ENCODE results near the gene IGSF9B. TPM values are rescaled to one million over a fixed set of nuclear protein-coding genes. Genes with fewer than 3 reads are reported as not detected.

IGSF9B gene
- polyA plus RNA-seq, 6 donors from 2014 or later: not detected

DNA sequence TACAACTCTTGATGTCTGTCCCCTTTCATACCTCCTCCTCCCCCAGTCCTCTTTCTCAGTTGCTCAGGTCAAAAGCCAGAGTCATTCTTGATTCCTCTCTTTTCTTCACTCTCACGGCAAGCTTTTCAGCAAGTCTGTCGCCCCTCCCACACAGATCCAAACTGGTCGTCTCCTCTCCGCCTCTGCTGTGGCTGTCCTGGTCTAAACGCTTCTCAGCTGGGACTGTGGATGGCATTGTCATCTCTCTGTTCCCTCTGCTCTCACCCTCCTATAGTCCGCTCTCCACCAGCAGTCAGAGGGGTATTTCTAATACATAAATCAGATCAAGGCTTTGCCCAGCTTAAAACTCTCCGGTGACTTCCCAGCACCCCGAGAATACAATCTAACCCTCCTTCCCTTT lies 64.6 kb downstream of the IGSF9B start:
- Mint-ChIP-seq H3K4me1 (peaks cover 0 to 16% (median 6%) of the 10 kb centered on the region in 3 donors), H3K27ac (peak overlapping the region in 2 of 6 donors; percentile 29 to 63), H3K9me3 (peaks cover 0 to 8% (median 0%) of the 10 kb centered on the region in 7 donors), H3K4me3 (no peak overlapping the region), H3K27me3 (peaks cover 1 to 24% (median 14%) of the 10 kb centered on the region in 3 donors), H3K36me3 (no peaks in the 10 kb centered on the region)
- DNase-seq: no peak
- no peak for ATAC-seq (ENCODE audit: low read depth in 2 of 2)

DNA sequence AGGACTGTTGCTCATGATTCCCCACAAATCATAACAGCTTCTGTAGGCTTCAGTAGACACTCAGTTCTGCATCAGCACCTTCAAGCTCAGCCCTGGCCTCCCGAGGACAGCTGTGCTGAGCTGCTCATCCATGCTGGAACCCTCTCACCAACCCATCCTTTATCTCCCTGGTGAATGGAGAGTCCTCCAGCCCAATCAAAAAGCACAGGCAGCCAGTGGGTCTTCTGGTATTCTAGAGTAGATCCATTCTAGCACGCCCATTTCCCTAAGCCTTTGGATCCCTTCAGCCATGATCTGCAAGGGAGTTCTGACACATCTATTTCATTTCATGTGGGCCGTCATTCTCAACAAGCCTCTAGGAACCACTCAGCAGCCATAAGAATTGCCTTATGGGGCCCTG lies 66.9 kb downstream of the IGSF9B start:
- peaks cover 0 to 5% (median 0%) of the 10 kb centered on the region in 7 donors for H3K9me3 Mint-ChIP-seq
- H3K27ac Mint-ChIP-seq: no peak overlapping the region
- H3K4me3 Mint-ChIP-seq: no peak overlapping the region
- peaks cover 0 to 4% (median under 1%) of the 10 kb centered on the region in 3 donors for H3K4me1 Mint-ChIP-seq
- no peaks in the 10 kb centered on the region for H3K36me3 Mint-ChIP-seq
- ATAC-seq (ENCODE audit: low read depth in 2 of 2) (no peak), DNase-seq (no peak)
- peaks cover 5 to 24% (median 20%) of the 10 kb centered on the region in 3 donors for H3K27me3 Mint-ChIP-seq

DNA sequence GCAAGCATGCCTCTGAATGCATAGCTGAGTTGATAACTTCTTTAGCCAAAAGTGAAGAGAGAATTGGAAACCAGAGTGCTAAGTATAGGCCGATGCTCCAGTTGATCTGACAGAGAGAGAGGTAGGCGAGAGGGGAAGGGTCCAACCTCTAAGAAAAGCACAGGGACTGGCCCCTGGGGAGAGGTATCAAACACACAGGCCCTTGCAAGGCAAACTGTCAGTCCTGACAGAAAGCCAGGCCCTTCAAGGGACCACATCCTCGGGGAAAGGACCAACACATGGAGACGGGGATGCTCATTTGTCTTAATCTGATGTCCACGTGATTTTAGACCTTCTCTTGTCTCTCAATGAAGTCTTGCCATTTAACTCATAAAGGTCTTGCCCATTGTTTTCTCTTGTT lies 67.6 kb downstream of the IGSF9B start:
- Mint-ChIP-seq H3K36me3 (no peaks in the 10 kb centered on the region), H3K27me3 (peaks cover 5 to 24% (median 20%) of the 10 kb centered on the region in 3 donors), H3K27ac (no peak overlapping the region), H3K9me3 (peaks cover 0 to 5% (median 0%) of the 10 kb centered on the region in 7 donors), H3K4me3 (no peak overlapping the region), H3K4me1 (no peaks in the 10 kb centered on the region)
- DNase-seq (no peak), ATAC-seq (ENCODE audit: low read depth in 2 of 2) (no peak)

DNA sequence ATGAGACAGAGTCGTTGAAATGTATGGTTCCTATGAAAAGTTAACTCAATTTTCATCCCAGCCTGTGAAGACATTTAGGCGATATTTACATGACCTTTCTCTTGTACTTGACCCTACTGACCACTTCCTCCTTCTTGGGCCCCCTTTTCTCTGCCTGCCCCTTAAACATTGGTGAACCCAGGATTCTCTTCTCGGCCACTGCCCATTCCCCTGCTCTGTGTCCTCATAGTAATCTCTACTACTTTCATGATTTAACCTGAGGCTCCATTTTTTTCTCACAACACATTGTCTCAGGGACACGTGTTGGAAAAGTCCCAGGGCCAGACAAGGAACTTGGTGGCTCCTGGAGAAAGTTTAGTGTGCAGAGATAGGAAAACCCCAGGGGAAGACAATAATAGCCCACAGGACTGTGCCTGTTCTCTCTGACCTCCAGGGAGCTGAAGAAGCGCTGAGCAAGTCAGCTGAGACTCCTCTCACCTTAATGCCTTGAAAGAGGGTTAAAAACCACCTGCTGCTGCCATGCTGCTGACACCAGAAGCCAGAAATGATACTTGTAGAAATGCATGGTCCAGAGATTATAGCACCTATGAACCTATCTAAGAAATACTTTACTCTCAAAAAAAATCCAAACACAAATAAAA lies 69.0 kb downstream of the IGSF9B start:
- Mint-ChIP-seq H3K27ac (peak overlapping the region in 1 of 6 donors; percentile 0), H3K27me3 (peaks cover 5 to 24% (median 20%) of the 10 kb centered on the region in 3 donors), H3K36me3 (no peaks in the 10 kb centered on the region), H3K9me3 (peaks cover 0 to 8% (median 2%) of the 10 kb centered on the region in 7 donors), H3K4me1 (no peaks in the 10 kb centered on the region), H3K4me3 (no peak overlapping the region)
- DNase-seq: no peak
- ATAC-seq (ENCODE audit: low read depth in 2 of 2): no peak

GRCh38 chr11:133886029-133886428 lies 70.7 kb downstream of the IGSF9B start:
- DNase-seq (no peak), ATAC-seq (ENCODE audit: low read depth in 2 of 2) (no peak)
- peaks cover 9 to 19% (median 11%) of the 10 kb centered on the region in 3 donors for H3K27me3 Mint-ChIP-seq
- H3K4me3 Mint-ChIP-seq: no peak overlapping the region
- H3K36me3 Mint-ChIP-seq: peaks cover 0 to 7% of the 10 kb centered on the region in 2 donors
- peaks cover 0 to 10% (median 7%) of the 10 kb centered on the region in 7 donors for H3K9me3 Mint-ChIP-seq
- H3K27ac Mint-ChIP-seq: no peak overlapping the region
- no peaks in the 10 kb centered on the region for H3K4me1 Mint-ChIP-seq

DNA sequence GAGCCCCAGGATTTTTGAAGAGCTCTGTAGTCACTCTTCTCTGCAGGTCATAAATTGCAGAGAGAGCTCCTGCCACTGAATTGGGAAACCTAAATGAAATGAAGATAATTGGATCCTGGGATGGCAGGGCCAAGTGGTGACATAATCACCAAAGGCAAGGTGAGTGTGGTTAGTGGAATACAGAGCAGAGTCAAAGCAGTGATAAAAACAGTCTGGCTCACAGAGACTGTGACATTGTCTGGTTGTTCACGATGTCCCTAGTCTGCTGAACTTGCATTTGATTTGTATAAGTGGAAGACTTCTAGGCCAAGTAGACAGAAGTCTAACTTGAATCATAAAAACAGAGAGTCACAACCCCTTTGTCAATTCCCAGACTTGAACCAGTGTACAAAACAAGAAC lies 84.6 kb downstream of the IGSF9B start:
- Mint-ChIP-seq H3K36me3 (no peaks in the 10 kb centered on the region), H3K4me3 (no peak overlapping the region), H3K4me1 (no peaks in the 10 kb centered on the region), H3K9me3 (peaks cover 0 to 12% (median 0%) of the 10 kb centered on the region in 7 donors), H3K27me3 (peaks cover 0 to 4% (median 0%) of the 10 kb centered on the region in 3 donors), H3K27ac (no peak overlapping the region)
- DNase-seq: no peak
- no peak for ATAC-seq (ENCODE audit: low read depth in 2 of 2)

DNA sequence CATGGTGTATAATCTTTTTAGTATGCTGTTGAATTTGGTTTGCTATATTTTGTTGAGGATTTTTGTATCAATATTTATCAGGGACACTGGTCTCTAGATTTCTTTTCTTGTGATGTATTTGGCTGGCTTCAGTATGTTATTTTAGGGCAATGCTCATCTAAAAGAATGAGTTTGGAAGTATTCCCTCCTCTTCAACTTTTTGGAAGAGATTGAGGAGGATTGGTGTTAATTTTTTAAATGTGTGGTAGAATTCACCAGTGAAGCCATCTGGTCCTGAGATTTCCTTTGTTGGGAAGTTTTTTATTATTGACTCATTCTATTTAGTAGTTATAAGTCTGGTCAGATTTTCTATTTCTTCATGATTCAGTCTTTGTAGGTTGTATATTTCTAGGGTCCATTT lies 89.3 kb downstream of the IGSF9B start:
- ATAC-seq (ENCODE audit: low read depth in 2 of 2) (no peak), DNase-seq (no peak)
- H3K36me3 Mint-ChIP-seq: no peaks in the 10 kb centered on the region
- H3K9me3 Mint-ChIP-seq: peaks cover 0 to 5% (median 0%) of the 10 kb centered on the region in 7 donors
- no peaks in the 10 kb centered on the region for H3K4me1 Mint-ChIP-seq
- peaks cover 6 to 11% (median 7%) of the 10 kb centered on the region in 3 donors for H3K27me3 Mint-ChIP-seq
- no peak overlapping the region for H3K4me3 Mint-ChIP-seq
- no peak overlapping the region for H3K27ac Mint-ChIP-seq

DNA sequence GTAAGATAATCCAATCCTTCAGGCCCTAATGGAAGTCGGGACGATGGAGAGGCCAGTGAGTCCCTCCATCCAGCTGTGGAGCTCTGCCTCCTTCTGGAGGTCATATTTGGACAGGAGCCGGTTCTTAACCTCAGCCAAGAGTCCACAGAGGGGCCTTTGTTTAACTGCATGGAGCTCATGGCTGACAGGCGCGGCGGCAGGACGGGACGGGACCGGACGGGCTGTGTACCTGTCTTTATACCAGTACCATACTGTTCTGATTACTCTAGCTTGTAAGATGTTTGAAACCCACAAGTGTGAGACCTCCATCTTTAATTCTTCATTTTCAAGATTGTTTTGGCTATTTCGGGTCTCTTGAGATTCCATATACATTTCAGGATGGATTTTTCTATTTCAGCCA lies 91.3 kb downstream of the IGSF9B start:
- peaks cover 0 to 1% (median 0%) of the 10 kb centered on the region in 7 donors for H3K9me3 Mint-ChIP-seq
- peaks cover 6 to 10% (median 7%) of the 10 kb centered on the region in 3 donors for H3K27me3 Mint-ChIP-seq
- no peak overlapping the region for H3K4me3 Mint-ChIP-seq
- no peaks in the 10 kb centered on the region for H3K36me3 Mint-ChIP-seq
- no peak overlapping the region for H3K27ac Mint-ChIP-seq
- ATAC-seq (ENCODE audit: low read depth in 2 of 2) (no peak), DNase-seq (no peak)
- no peaks in the 10 kb centered on the region for H3K4me1 Mint-ChIP-seq

DNA sequence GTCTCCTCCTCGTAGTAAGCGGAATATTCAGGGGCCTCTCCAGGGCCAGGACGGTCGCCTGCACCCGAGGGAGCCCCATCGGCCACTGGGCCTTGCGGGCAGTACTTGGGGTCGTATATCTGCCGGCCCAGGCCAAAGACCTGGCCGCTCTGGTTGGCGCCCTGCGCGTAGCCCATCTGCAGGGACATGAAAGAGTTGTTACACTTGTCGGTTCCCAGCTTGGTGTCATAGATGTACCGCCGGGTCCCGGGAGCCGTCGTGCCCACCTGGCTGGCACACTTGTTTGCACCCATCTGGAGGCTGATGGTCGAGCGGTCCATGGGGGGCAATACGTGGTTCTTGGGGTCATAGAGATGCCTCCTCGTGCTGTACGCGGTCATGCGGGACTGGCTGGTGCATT lies 92.0 kb downstream of the IGSF9B start:
- Mint-ChIP-seq H3K27me3 (peaks cover 6 to 12% (median 8%) of the 10 kb centered on the region in 3 donors), H3K9me3 (peaks cover 0 to 1% (median 0%) of the 10 kb centered on the region in 7 donors), H3K4me3 (no peak overlapping the region), H3K36me3 (no peaks in the 10 kb centered on the region), H3K4me1 (no peaks in the 10 kb centered on the region), H3K27ac (no peak overlapping the region)
- DNase-seq (no peak), ATAC-seq (ENCODE audit: low read depth in 2 of 2) (no peak)

- ATAC-seq (ENCODE audit: low read depth in 2 of 2): no peak
Observed at GRCh38 chr11:133860151-133860550, 96.6 kb downstream of the IGSF9B start.

More at GRCh38 chr11:133860151-133860550, 96.6 kb downstream of the IGSF9B start:
- Mint-ChIP-seq H3K4me3 (no peak overlapping the region), H3K4me1 (no peaks in the 10 kb centered on the region), H3K36me3 (no peaks in the 10 kb centered on the region), H3K9me3 (peaks cover 0 to 3% (median 0%) of the 10 kb centered on the region in 7 donors), H3K27ac (no peak overlapping the region), H3K27me3 (peaks cover 6 to 18% (median 17%) of the 10 kb centered on the region in 3 donors)
- no peak for DNase-seq

Other genes starting within 250 kb of the IGSF9B start
- gene SPATA19, start 111.5 kb downstream of the IGSF9B start, polyA plus RNA-seq (ENCODE audit: low read depth in 6 of 6): not detected
- 10 to 100 TPM in 1 of 6 donors, 1 to 10 TPM in 5; 5.3 to 10.6 (median 6.5) TPM for gene JAM3, start 112.1 kb upstream of the IGSF9B start, polyA plus RNA-seq (ENCODE audit: low read depth in 6 of 6)